Sigmoid colon (tissue), 7 donors: Measurements from ENCODE around the gene TUBA3D. TPM values are rescaled to one million over a fixed set of nuclear protein-coding genes. Genes with fewer than 3 reads are reported as not detected.
"Not testable (repeated sequence)": the region's sequence is repeated elsewhere in the genome, so short reads cannot be mapped to it uniquely, and the experiment has no call there.

ENCODE experiments used
- DNase-seq: peaks from one replicate; pipeline ENCODE4 v3.0.0-alpha.2; 2019
- H3K27ac ChIP-seq, 4 donors: fragments of 200-600 bp; sonication (generic); one replicate each; pipeline ENCODE4 v1.5.1; 2016 to 2019; ENCODE audit warnings: mild to moderate bottlenecking in 1 of 4
- H3K27me3 ChIP-seq, 3 donors: fragments of 200-600 bp; sonication (generic); one replicate each; pipeline ENCODE4 v1.5.1; 2019; ENCODE audit warnings: mild to moderate bottlenecking in 1 of 3
- H3K36me3 ChIP-seq, 4 donors: fragments of 200-600 bp; sonication (generic); one replicate each; pipeline ENCODE4 v1.5.1; 2016 to 2019
- H3K4me1 ChIP-seq, 4 donors: fragments of 200-600 bp; sonication (generic); one replicate each; pipeline ENCODE4 v1.5.1; 2017 to 2019
- H3K4me3 ChIP-seq, 4 donors: fragments of 200-600 bp; sonication (generic); one replicate each; pipeline ENCODE4 v1.5.1; 2017 to 2019; ENCODE audit warnings: mild to moderate bottlenecking in 2 of 4, moderate library complexity in 1 of 4
- H3K9me3 ChIP-seq, 4 donors: fragments of 200-600 bp in 3 of 4; sonication (generic) in 3 of 4; one replicate each; pipeline versions ENCODE4 v1.5.1 to v1.6.1; 2013 to 2019
- EP300 ChIP-seq, 4 donors: sonication (generic); formaldehyde crosslinking; IDR thresholded peaks; one replicate each; pipeline ENCODE4 v1.6.1; 2017; ENCODE audit warnings: antibody characterized with exemption in 4 of 4
- POLR2A ChIP-seq, 2 donors: fragments of 450-650 bp; IDR thresholded peaks; one replicate each; pipeline ENCODE4 v1.6.1; 2016; ENCODE audit warnings: antibody characterized with exemption in 2 of 2, mild to moderate bottlenecking in 2 of 2, moderate library complexity in 2 of 2
- POLR2AphosphoS5 ChIP-seq, 4 donors: sonication (generic); formaldehyde crosslinking; IDR thresholded peaks; one replicate each; pipeline ENCODE4 v1.6.1; 2017; ENCODE audit warnings: antibody characterized with exemption in 4 of 4
- WGBS, 2 donors: extraction: QIAGEN DNeasy Blood & Tissue Kit; methylation state at CpG; one replicate each; pipeline ENCODE4 v1.1.7; 2013; 5-methylcytosine and 5-hydroxymethylcytosine counted together
- intact Hi-C: fragments of 100-400 bp; cut with DNase I; formaldehyde crosslinking; loops from one replicate; pipeline ENCODE4 v1.15.1; 2023
- polyA plus RNA-seq, 3 donors: library from polyadenylated mRNA; stranded (reverse); fragments of 200-250 nt; gene quantifications; one replicate each; pipeline ENCODE4 v1.2.3, GENCODE V29; 2013
- total RNA-seq, 4 donors: library from RNA; depleted of rRNA; stranded (reverse); fragments of >200 nt; gene quantifications; one replicate each; pipeline ENCODE4 v1.1.0, GENCODE V29; 2016
- TF ChIP-seq, protein P1 (sequence below), 4 experiments: fragments of 450-650 bp in 3 of 4; fragments of 200-600 bp in 1 of 4; IDR thresholded peaks; one replicate each; pipeline ENCODE4 v1.5.1; 2016 to 2019; ENCODE audit warnings: antibody characterized with exemption in 4 of 4, mild to moderate bottlenecking in 3 of 4, moderate library complexity in 2 of 4
- donor health status: healthy with polysubstance abuse.
- donor health status: Bipolar disorder and iron deficiency.
- donor health status: healthy.

Gene TUBA3D
- total and polyA plus RNA-seq, 7 donors, result 0.54 to 0.60 TPM; not detected in 5

DNA sequence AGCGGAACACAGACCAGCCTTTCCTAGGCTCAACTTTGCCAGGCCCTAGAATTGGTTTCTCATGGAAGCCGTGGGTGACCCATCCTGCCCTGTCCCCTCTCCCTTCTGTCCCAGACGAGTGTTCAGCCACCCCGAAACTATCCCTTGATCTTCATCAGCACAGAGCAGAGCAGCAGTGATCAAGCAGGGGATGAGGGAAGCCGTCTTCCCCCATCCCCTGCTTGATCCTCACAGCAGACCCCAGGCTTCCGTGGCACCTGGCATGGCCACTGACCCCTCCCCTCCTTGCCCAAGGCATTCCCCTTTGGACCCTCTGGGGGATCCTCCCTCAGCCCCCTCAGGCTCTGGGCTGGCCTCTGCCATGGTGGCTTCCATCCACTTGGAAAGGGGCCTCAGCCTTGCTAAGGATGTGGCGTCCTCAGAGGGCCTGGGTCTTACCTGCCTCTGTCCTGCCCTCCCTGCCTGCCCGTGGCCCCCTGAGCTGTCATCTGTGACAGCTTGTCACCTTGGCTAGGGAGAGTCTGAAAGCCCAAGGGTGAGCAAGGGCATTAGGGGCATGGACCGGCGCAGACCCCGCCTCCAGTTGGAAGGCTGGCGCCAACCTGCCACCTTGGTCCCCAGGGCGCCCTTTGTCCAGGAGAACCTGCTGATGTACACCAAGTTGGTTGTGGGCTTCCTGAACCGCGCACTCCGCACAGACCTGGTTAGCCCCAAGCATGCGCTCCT is 41.4 kb downstream of the TUBA3D start:
- no peaks in the 10 kb centered on the region for H3K9me3 ChIP-seq
- H3K27me3 ChIP-seq, result no peaks in the 10 kb centered on the region
- 96 to 97% methylated on average over 17 of the region's 17 CpGs for WGBS, 2 donors
- H3K4me1 ChIP-seq, result no peaks in the 10 kb centered on the region
- no peak overlapping the region for H3K27ac ChIP-seq
- no peak overlapping the region for H3K4me3 ChIP-seq
- H3K36me3 ChIP-seq, result peaks cover 0 to 50% (median 15%) of the 10 kb centered on the region in 4 donors
- intact Hi-C loops, result no loop called here
- DNase-seq, result peak; percentile 59
- TF ChIP-seq, protein P1, sequence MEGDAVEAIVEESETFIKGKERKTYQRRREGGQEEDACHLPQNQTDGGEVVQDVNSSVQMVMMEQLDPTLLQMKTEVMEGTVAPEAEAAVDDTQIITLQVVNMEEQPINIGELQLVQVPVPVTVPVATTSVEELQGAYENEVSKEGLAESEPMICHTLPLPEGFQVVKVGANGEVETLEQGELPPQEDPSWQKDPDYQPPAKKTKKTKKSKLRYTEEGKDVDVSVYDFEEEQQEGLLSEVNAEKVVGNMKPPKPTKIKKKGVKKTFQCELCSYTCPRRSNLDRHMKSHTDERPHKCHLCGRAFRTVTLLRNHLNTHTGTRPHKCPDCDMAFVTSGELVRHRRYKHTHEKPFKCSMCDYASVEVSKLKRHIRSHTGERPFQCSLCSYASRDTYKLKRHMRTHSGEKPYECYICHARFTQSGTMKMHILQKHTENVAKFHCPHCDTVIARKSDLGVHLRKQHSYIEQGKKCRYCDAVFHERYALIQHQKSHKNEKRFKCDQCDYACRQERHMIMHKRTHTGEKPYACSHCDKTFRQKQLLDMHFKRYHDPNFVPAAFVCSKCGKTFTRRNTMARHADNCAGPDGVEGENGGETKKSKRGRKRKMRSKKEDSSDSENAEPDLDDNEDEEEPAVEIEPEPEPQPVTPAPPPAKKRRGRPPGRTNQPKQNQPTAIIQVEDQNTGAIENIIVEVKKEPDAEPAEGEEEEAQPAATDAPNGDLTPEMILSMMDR (IDR thresholded peaks at IDR 0.05), result no peak
- TF ChIP-seq POLR2A (IDR thresholded peaks at IDR 0.05) (no peak), EP300 (IDR thresholded peaks at IDR 0.05) (no peak), POLR2AphosphoS5 (IDR thresholded peaks at IDR 0.05) (no peak)

DNA sequence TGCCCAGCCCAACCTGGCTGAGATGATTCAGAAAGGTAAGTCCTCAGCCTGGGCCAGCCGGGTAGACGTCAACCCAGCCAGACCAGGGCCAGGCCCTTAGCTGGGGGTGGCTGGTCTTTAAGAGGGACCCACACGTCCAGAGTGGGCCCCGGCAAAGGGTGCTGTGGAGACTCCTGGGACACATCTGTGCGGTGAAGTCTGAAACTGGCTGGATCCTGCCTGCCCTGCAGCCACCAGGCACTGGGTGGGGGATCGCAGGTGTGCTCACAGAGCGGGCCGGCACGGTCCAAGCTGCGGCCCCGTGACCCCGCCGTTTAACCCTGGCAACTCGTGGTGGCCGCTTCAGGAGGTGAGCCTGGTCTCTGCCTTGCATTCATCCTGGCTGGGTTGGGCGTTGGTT is 41.9 kb downstream of the TUBA3D start:
- peak; percentile 49 for DNase-seq
- 86 to 93% methylated on average over 16 of the region's 16 CpGs for WGBS, 2 donors
- intact Hi-C loops, H3K27me3 ChIP-seq, H3K4me3 ChIP-seq, H3K4me1 ChIP-seq, H3K27ac ChIP-seq, H3K9me3 ChIP-seq: not testable (repeated sequence)
- peaks cover 0 to 50% (median 15%) of the 10 kb centered on the region in 4 donors for H3K36me3 ChIP-seq

DNA sequence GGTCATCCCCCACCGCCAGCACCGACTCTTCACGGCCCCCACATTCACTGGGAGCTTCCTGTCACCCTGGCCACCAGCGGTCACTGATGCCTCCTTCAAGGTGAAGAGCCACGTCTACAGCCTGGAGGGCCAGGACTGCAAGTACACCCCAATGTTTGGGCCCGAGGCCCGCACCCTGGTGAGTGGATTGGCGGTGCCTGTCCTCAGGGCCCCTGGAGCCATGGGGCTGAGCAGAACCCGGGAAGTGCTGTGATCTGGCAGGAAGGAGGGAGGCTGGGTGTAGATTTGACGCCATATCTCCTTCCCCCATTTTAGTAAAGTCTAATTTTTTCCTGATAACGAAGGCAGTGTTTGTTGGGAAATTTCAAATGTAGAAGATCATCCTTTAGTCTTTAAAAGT is 42.6 kb downstream of the TUBA3D start:
- H3K9me3 ChIP-seq, H3K4me3 ChIP-seq, H3K27me3 ChIP-seq, intact Hi-C loops, H3K4me1 ChIP-seq, H3K27ac ChIP-seq: not testable (repeated sequence)
- peaks cover 0 to 45% (median 15%) of the 10 kb centered on the region in 4 donors for H3K36me3 ChIP-seq
- peak; percentile 17 for DNase-seq
- 95 to 98% methylated on average over 10 to 11 of the region's 11 CpGs for WGBS, 2 donors

DNA sequence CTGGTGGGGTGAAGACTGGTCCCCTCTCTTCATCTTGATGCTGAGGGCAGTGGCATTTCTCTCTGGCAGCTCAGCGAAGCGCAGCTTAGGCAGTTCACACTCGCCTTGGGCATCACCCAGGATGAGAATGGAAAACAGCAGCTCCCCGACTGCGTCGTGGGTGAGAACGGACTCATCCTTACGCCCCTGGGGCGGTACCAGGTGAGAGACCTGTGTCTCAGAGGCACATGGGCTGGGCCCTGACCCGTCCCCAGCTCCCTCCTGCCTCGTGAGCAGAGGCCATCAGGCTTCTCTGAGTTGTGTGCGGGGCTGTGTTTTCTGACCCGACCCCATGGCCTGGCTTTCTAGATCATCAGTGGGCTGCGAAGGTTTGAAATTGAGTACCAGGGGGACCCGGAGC is 43.5 kb downstream of the TUBA3D start:
- intact Hi-C loops, result no loop called here
- Histone ChIP-seq H3K27me3 (no peaks in the 10 kb centered on the region), H3K4me3 (no peak overlapping the region), H3K4me1 (no peaks in the 10 kb centered on the region), H3K36me3 (peaks cover 0 to 36% (median 15%) of the 10 kb centered on the region in 4 donors), H3K9me3 (no peaks in the 10 kb centered on the region), H3K27ac (no peak overlapping the region)
- 94 to 97% methylated on average over 15 of the region's 15 CpGs for WGBS, 2 donors
- TF ChIP-seq, protein P1 (IDR thresholded peaks at IDR 0.05), result no peak
- TF ChIP-seq POLR2AphosphoS5 (IDR thresholded peaks at IDR 0.05) (no peak), EP300 (IDR thresholded peaks at IDR 0.05) (no peak), POLR2A (IDR thresholded peaks at IDR 0.05) (no peak)
- DNase-seq, result peak; percentile 58

DNA sequence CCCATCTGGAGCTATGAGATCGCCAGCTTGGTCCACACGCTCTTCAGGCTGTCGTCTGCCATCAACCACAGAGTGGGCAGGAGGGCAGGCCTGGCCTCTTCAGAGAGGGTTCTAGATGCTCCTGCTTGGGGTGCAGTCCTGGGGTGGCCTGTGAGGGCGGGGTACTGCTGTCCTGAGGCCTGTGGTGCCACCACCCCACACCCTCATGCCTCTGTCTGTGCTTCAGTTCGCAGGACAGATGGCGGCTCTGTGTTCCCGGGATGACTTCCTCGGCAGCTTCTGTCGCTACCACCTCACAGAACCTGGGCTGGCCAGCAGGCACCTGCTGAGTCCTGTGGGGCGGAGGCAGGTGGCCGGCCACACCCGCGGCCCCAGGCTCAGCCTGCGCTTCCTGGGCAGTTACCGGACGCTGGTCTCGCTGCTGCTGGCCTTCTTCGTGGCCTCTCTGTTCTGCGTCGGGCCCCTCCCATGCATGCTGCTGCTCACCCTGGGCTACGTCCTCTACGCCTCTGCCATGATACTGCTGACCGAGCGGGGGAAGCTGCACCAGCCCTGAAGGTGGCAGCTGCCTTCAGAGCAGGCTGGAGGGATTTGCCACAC is 44.1 kb downstream of the TUBA3D start:
- WGBS, 2 donors, result 85 to 86% methylated on average over 24 of the region's 24 CpGs
- H3K4me1 ChIP-seq, intact Hi-C loops, H3K9me3 ChIP-seq, H3K4me3 ChIP-seq, H3K27ac ChIP-seq, H3K27me3 ChIP-seq: not testable (repeated sequence)
- peak; percentile 60 for DNase-seq
- H3K36me3 ChIP-seq, result peaks cover 0 to 36% (median 15%) of the 10 kb centered on the region in 4 donors

DNA sequence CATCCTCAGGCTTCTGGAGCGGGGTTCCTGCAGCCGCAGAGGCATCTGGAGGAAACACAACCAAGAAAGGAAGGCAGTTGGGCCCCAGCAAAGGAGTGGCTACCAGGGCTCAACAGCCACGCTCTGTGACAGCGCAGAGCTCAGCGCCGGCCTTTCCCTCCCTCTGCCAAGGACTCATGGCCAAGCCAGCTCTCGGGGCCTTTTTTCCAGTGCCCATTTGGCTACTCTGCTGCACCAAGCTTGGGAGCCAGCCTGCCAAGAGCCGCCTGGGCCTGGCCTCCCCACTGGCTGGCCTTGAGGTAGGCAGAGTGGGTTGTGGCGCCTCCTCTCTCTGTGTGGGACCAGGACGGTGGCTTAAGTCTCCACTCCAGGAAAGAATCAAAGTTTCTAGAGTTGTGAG is 44.6 kb downstream of the TUBA3D start:
- intact Hi-C loops, result no loop called here
- Histone ChIP-seq H3K27me3 (no peaks in the 10 kb centered on the region), H3K4me1 (no peaks in the 10 kb centered on the region), H3K27ac (no peak overlapping the region), H3K4me3 (no peak overlapping the region), H3K36me3 (peaks cover 0 to 36% (median 15%) of the 10 kb centered on the region in 4 donors), H3K9me3 (no peaks in the 10 kb centered on the region)
- WGBS, 2 donors, result 94 to 95% methylated on average over 10 of the region's 10 CpGs
- no peak for TF ChIP-seq EP300 (IDR thresholded peaks at IDR 0.05)
- no peak for TF ChIP-seq POLR2AphosphoS5 (IDR thresholded peaks at IDR 0.05)
- no peak for TF ChIP-seq POLR2A (IDR thresholded peaks at IDR 0.05)
- TF ChIP-seq, protein P1 (IDR thresholded peaks at IDR 0.05), result no peak
- DNase-seq, result peak; percentile 61

DNA sequence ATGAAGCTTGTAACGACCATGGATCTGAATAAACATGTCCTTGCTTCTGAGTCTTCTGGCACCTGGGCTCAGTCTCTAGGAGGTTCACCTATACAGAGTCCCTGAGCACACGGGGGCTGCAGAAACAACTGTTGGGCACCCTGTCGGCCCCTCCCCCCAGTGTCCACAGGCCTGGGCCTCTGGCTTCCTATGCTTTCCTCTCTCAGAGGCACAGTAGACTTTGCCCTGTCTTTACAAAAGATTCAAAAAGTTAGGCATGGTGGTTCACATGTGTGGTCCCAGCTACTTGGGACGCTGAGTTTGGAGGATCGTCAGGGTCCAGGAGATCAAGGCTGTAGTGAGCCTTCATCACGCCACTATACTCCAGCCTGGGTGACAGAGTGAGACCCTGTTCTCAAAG is 45.6 kb downstream of the TUBA3D start:
- intact Hi-C loops, H3K27me3 ChIP-seq, H3K27ac ChIP-seq, DNase-seq, H3K9me3 ChIP-seq, H3K4me3 ChIP-seq, H3K4me1 ChIP-seq: not testable (repeated sequence)
- peaks cover 0 to 36% (median 15%) of the 10 kb centered on the region in 4 donors for H3K36me3 ChIP-seq
- 74 to 76% methylated on average over 6 of the region's 6 CpGs for WGBS, 2 donors
